WTC11 (cell line): ENCODE measurements around the gene ITGA5. TPM values are rescaled to one million over a fixed set of nuclear protein-coding genes. Genes with fewer than 3 reads are reported as not detected.

Source experiments
- ATAC-seq: fragments of 200-7000 bp; cut with Tn5 transposase; 2 replicates; pipeline ENCODE4 v1.10.0; 2021; ENCODE audit warnings: mild to moderate bottlenecking, moderate library complexity
- CTCF ChIA-PET: fragments of 300-600 bp; sonication (Branson Sonifier 250); formaldehyde crosslinking; loops from one replicate; lab custom pipeline; 2021; ENCODE audit warnings: antibody characterized with exemption; lab: Charles Lee
- POLR2A ChIA-PET: fragments of 350-600 bp; sonication (Branson Sonifier 250); formaldehyde crosslinking; loops from one replicate; lab custom pipeline; 2021; ENCODE audit warnings: antibody characterized with exemption; lab: Charles Lee
- DNase-seq: peaks from one replicate; pipeline ENCODE4 v3.0.0; 2021; ENCODE audit warnings: low spot score
- H3K27ac Mint-ChIP-seq: 2 replicates; pipeline ENCODE4 v1.8.0; 2021; ENCODE audit warnings: mixed read lengths
- H3K27me3 Mint-ChIP-seq: 2 replicates; pipeline ENCODE4 v1.8.0; 2021; ENCODE audit warnings: low read depth, mild to moderate bottlenecking, moderate library complexity, mixed read lengths
- H3K36me3 Mint-ChIP-seq: 2 replicates; pipeline ENCODE4 v1.8.0; 2021; ENCODE audit warnings: mixed read lengths
- H3K4me1 Mint-ChIP-seq: 2 replicates; pipeline ENCODE4 v1.8.0; 2022; ENCODE audit warnings: mixed read lengths
- H3K4me3 Mint-ChIP-seq: 2 replicates; pipeline ENCODE4 v1.8.0; 2021; ENCODE audit warnings: mild to moderate bottlenecking, moderate library complexity, mixed read lengths
- H3K9me3 Mint-ChIP-seq: 2 replicates; pipeline ENCODE4 v1.8.0; 2021; ENCODE audit warnings: mixed read lengths
- CBFB ChIP-seq: sonication (generic); formaldehyde crosslinking; IDR thresholded peaks from 2 replicates; pipeline ENCODE4 v1.8.1; 2022; ENCODE audit warnings: mild to moderate bottlenecking, low read depth, missing genetic modification reagents
- CDX4 ChIP-seq: fragments of 250-450 bp; sonication (Bioruptor Pico); IDR thresholded peaks from 2 replicates; pipeline ENCODE4 v1.9.0; 2021; ENCODE audit warnings: moderate library complexity, mild to moderate bottlenecking, inconsistent platforms, borderline replicate concordance
- CTCF ChIP-seq: fragments of 200-600 bp; IDR thresholded peaks from 2 replicates; pipeline ENCODE4 v1.8.0; 2022; ENCODE audit warnings: antibody characterized with exemption
- GABPB1 ChIP-seq: sonication (generic); formaldehyde crosslinking; IDR thresholded peaks from 2 replicates; pipeline ENCODE4 v1.8.1; 2023; ENCODE audit warnings: mild to moderate bottlenecking, missing genetic modification reagents
- JAZF1 ChIP-seq: fragments of 250-450 bp; sonication (Bioruptor Pico); IDR thresholded peaks from 2 replicates; pipeline ENCODE4 v1.9.0; 2021; ENCODE audit warnings: moderate library complexity, mild to moderate bottlenecking, inconsistent platforms
- KAT7 ChIP-seq: sonication (generic); formaldehyde crosslinking; IDR thresholded peaks from 2 replicates; pipeline ENCODE4 v1.8.1; 2023; ENCODE audit warnings: missing genetic modification reagents, mild to moderate bottlenecking, borderline replicate concordance
- MAX ChIP-seq: sonication (generic); formaldehyde crosslinking; IDR thresholded peaks from 2 replicates; pipeline ENCODE4 v1.8.0; 2022; ENCODE audit warnings: mild to moderate bottlenecking, missing genetic modification reagents
- NR1H2 ChIP-seq: sonication (generic); formaldehyde crosslinking; IDR thresholded peaks from 2 replicates; pipeline ENCODE4 v1.9.0; 2021; ENCODE audit warnings: mild to moderate bottlenecking, moderate library complexity, missing genetic modification reagents
- NR2C2 ChIP-seq: sonication (generic); formaldehyde crosslinking; IDR thresholded peaks from 2 replicates; pipeline ENCODE4 v1.8.0; 2022; ENCODE audit warnings: mild to moderate bottlenecking, missing genetic modification reagents
- NR3C1 ChIP-seq: sonication (generic); formaldehyde crosslinking; conservative IDR thresholded peaks from 2 replicates; pipeline ENCODE4 v1.8.1; 2023; ENCODE audit warnings: low read depth, mild to moderate bottlenecking, missing genetic modification reagents
- OVOL2 ChIP-seq: fragments of 250-450 bp; sonication (Bioruptor Pico); IDR thresholded peaks from 2 replicates; pipeline ENCODE4 v1.9.0; 2021; ENCODE audit warnings: mild to moderate bottlenecking, borderline replicate concordance
- SP1 ChIP-seq: sonication (generic); formaldehyde crosslinking; conservative IDR thresholded peaks from 2 replicates; pipeline ENCODE4 v1.8.1; 2022; ENCODE audit warnings: missing genetic modification reagents
- STAT6 ChIP-seq: sonication (generic); formaldehyde crosslinking; conservative IDR thresholded peaks from 2 replicates; pipeline ENCODE4 v1.8.1; 2023; ENCODE audit warnings: mild to moderate bottlenecking, low read depth, missing genetic modification reagents, moderate library complexity
- TP53 ChIP-seq: sonication (generic); formaldehyde crosslinking; IDR thresholded peaks from 2 replicates; pipeline ENCODE4 v1.8.1; 2023; ENCODE audit warnings: mild to moderate bottlenecking, missing genetic modification reagents
- ZNF396 ChIP-seq: fragments of 250-450 bp; sonication (Bioruptor Pico); IDR thresholded peaks from 2 replicates; pipeline ENCODE4 v1.8.0; 2021; ENCODE audit warnings: mild to moderate bottlenecking, moderate library complexity, borderline replicate concordance
- ZNF423 ChIP-seq: fragments of 250-450 bp; sonication (Bioruptor Pico); IDR thresholded peaks from 2 replicates; pipeline ENCODE4 v2.1.2; 2022; ENCODE audit warnings: mild to moderate bottlenecking, moderate library complexity
- ZNF425 ChIP-seq: fragments of 250-450 bp; sonication (Bioruptor Pico); conservative IDR thresholded peaks from 2 replicates; pipeline ENCODE4 v1.9.0; 2021; ENCODE audit warnings: mild to moderate bottlenecking
- total RNA-seq: library from RNA; stranded (reverse); gene quantifications from 3 replicates; pipeline ENCODE4 v1.2.3, GENCODE V29; 2021

ITGA5 gene
- total RNA-seq, 1 experiment from 2014 or later, result 21.9 TPM

GRCh38 chr12:54358191-54358944, 60.7 kb downstream of the ITGA5 start:
- ATAC-seq (no peak), DNase-seq (no peak)
- Mint-ChIP-seq H3K27ac (no peak overlapping the region), H3K27me3 (peaks cover 4% of the 10 kb centered on the region), H3K36me3 (no peaks in the 10 kb centered on the region)
- TF ChIP-seq MAX (CRISPR knock-in tag), result no peak
- no peak for TF ChIP-seq KAT7
- TF ChIP-seq JAZF1, result no peak
- TF ChIP-seq NR3C1 (CRISPR knock-in tag), result no peak
- TF ChIP-seq NR1H2 (CRISPR knock-in tag), result no peak
- TF ChIP-seq ZNF425, result no peak
- TF ChIP-seq ZNF423, result no peak
- TF ChIP-seq, all 79 proteins: peak for 0
- Mint-ChIP-seq H3K9me3 (no peaks in the 10 kb centered on the region), H3K4me3 (no peak overlapping the region), H3K4me1 (peaks cover 10% of the 10 kb centered on the region)
- ChIA-PET CTCF (interaction anchor here (0.6 to 9.1 kb wide), 30 partner anchors 9 to 664 kb away, joined by 3 to 200 read pairs (median 6); partner anchors contain the start of genes CBX5, COPZ1, HNRNPA1 and HOXC5), POLR2A (interaction anchor here (0.7 to 4.2 kb wide), 11 partner anchors 16 to 150 kb away, joined by 3 to 40 read pairs (median 4); partner anchors contain the start of genes CBX5, COPZ1, HNRNPA1 and NFE2)

GRCh38 chr12:54357506-54358190, 61.4 kb downstream of the ITGA5 start:
- no peaks in the 10 kb centered on the region for H3K36me3 Mint-ChIP-seq
- POLR2A ChIA-PET, result interaction anchor here (1.0 to 4.2 kb wide), 5 partner anchors 15 to 150 kb away, joined by 3 to 40 read pairs (median 3); partner anchors contain the start of genes CBX5, HNRNPA1 and NFE2
- CTCF ChIA-PET, result interaction anchor here (0.9 to 9.1 kb wide), 16 partner anchors 11 to 166 kb away, joined by 3 to 200 read pairs (median 7); partner anchors contain the start of genes COPZ1 and NFE2
- H3K9me3 Mint-ChIP-seq, result no peaks in the 10 kb centered on the region
- H3K4me3 Mint-ChIP-seq, result no peak overlapping the region; the same call in 1 of the 2 replicates
- no peak for DNase-seq
- H3K4me1 Mint-ChIP-seq, result peaks cover 17% of the 10 kb centered on the region
- ATAC-seq, result no peak
- TF ChIP-seq OVOL2 (CRISPR knock-in tag) (no peak), CBFB (CRISPR knock-in tag) (no peak), CTCF (no peak), GABPB1 (CRISPR knock-in tag) (no peak), TP53 (no peak), CDX4 (CRISPR knock-in tag) (no peak), SP1 (CRISPR knock-in tag) (no peak)
- H3K27me3 Mint-ChIP-seq, result no peaks in the 10 kb centered on the region
- H3K27ac Mint-ChIP-seq, result peak overlapping the region; percentile 91

GRCh38 chr12:54356951-54357356, 62.1 kb downstream of the ITGA5 start:
- POLR2A ChIA-PET, result interaction anchor here (1.4 to 4.2 kb wide), 3 partner anchors 56 to 76 kb away, joined by 3 to 40 read pairs (median 6); partner anchors contain the start of genes CBX5, HNRNPA1 and NFE2
- peak overlapping the region; percentile 47 for H3K4me3 Mint-ChIP-seq
- peaks cover 2% of the 10 kb centered on the region; the same call in 1 of the 2 replicates for H3K27me3 Mint-ChIP-seq
- H3K9me3 Mint-ChIP-seq, result no peaks in the 10 kb centered on the region
- CTCF ChIA-PET, result interaction anchor here (0.6 to 9.1 kb wide), 15 partner anchors 12 to 165 kb away, joined by 3 to 200 read pairs (median 6); partner anchors contain the start of genes COPZ1 and NFE2
- peaks cover 24% of the 10 kb centered on the region for H3K4me1 Mint-ChIP-seq
- DNase-seq, result no peak
- no peaks in the 10 kb centered on the region for H3K36me3 Mint-ChIP-seq
- peak overlapping the region; percentile 91 for H3K27ac Mint-ChIP-seq
- ATAC-seq, result peak; percentile 5
- TF ChIP-seq STAT6, result no peak
- TF ChIP-seq ZNF396 (CRISPR knock-in tag), result no peak
- no peak for TF ChIP-seq NR2C2
